GM21619 (cell line): ENCODE data around the gene TMEM127.

Experiments used
- ATAC-seq: cut with Tn5 transposase; IDR thresholded peaks from one replicate; pipeline ENCODE4 v1.9.1; 2021; ENCODE audit not compliant: unreplicated experiment

TMEM127 gene

GRCh38 chr2:96207774-96208142 lies 58.0 kb downstream of the TMEM127 start:
- ATAC-seq, result no peak

GRCh38 chr2:96207073-96207773 lies 58.6 kb downstream of the TMEM127 start:
- no peak for ATAC-seq

- ATAC-seq, result no peak
Measured at GRCh38 chr2:96205888-96206287, 59.9 kb downstream of the TMEM127 start.

- no peak for ATAC-seq
Measured at GRCh38 chr2:96204836-96205624, 60.8 kb downstream of the TMEM127 start.

GRCh38 chr2:96203130-96204028 lies 62.4 kb downstream of the TMEM127 start:
- no peak for ATAC-seq

- no peak for ATAC-seq
Measured at GRCh38 chr2:96202152-96202854, 63.5 kb downstream of the TMEM127 start.

GRCh38 chr2:96201338-96201737 lies 64.5 kb downstream of the TMEM127 start:
- ATAC-seq, result no peak

- ATAC-seq, result no peak
Measured at GRCh38 chr2:96198921-96199320, 66.9 kb downstream of the TMEM127 start.
